Stimulated activated CD8-positive, alpha-beta memory T cell treated with anti-CD3 and anti-CD28 coated beads, Interleukin-15, amount 100 ng/mL, for 24 hours (primary cell): ENCODE results near the gene MAP3K14.
"Not testable (repeated sequence)": the region's sequence is repeated elsewhere in the genome, so short reads cannot be mapped to it uniquely, and the experiment has no call there.

Experiments used
- DNase-seq: peaks from one replicate; pipeline ENCODE4 v3.0.0-alpha.2; 2020; ENCODE audit warnings: low read depth

Gene MAP3K14

DNA sequence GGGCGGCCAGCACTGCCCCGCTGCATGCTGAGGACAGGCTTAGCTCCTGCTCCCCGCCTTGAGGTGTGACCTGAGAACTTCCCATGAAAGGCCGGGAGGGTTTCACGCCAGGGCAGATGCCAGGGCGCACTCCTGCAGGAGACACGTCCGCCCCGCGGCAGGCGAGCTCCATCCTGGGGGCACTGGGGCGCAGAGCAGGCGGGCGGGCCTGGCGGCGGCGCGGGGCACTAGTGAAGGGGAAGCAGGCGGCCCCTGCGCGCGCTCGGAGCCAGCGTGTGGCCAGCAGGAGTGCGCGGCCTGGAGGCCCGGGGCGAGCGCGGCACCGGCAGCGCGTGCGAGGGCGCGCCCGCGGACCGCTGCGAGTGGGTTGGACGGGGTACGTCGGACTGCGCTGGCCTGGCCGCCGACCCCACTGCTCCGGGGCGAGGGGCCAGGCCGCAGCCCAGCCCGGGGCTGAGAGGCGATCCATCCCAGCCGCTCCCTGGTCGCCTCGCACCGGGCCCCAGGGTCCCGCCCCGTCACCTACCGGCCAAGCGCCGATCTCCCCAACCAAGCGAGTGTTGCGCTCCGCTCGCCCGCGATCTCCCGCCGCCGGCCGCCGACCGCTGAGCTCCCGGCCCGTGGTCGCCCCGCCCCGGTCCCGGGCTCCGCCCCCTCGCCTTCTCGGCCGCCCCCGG lies at the start of gene MAP3K14:
MAP3K14 (minus strand) TSS at position 587 of the 677 bp plus-strand sequence. CDS start 26,275 bp downstream, outside the sequence.
- DNase-seq: peak; percentile 31

DNA sequence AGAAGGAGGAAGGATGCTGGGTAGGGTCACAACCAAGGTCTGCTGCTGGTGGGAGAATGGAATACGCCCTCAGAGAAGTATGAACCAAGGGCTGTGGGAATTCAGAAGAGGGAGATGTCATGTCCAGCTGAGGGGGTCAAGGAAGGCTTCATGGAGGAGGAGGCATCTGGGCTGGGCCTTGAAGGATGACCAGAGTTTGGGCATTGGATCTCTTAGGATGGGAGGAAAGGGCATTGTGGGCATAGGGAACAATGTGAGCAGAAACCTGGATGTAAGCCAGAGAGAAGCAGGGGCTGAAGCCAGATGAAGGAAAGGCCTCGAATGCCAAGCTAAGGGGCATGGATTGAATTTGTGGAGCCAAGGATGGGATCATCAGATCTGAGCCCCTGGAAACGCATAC lies 49.2 kb upstream of the MAP3K14 start:
- DNase-seq: no peak

DNA sequence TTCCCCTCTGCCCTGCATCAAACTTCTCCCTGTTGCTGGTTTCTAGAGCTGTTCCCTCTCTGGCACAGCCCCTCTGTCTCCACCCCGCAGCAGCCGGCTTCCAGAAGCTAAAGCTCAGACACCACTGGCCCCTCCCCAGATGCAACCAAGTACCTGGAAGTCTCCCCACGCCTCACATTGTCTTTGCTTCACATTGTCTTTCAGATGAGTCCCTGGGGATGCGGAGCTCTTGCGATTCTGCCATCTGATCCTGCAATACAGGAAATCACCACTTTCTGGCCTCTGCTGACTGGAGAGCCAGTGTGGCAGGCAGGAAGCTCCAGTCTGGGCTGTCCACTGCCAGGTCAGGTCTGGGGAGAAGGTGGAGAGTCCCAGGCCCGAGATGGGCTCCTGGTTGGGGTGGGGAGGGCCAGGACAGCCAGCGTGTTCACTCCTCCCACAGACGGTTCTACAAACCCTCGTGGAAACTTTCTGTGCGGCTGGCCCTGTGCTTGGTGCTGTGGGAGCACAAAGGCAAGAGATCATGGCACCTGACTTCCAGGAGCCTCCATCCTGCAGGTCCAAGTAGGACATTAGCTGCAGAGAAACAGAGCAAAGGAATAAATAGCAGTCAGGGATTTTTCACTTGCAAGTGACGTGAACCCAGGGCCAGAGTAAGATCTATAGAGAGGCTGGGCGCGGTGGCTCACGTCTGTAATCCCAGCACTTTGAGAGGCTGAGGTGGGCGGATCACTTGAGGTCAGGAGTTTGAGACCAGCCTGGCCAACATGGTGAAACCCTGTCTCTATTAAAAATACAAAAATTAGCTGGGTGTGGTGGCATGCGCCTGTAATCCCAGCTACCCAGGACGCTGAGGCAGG lies 47.9 kb upstream of the MAP3K14 start:
- DNase-seq: no peak

DNA sequence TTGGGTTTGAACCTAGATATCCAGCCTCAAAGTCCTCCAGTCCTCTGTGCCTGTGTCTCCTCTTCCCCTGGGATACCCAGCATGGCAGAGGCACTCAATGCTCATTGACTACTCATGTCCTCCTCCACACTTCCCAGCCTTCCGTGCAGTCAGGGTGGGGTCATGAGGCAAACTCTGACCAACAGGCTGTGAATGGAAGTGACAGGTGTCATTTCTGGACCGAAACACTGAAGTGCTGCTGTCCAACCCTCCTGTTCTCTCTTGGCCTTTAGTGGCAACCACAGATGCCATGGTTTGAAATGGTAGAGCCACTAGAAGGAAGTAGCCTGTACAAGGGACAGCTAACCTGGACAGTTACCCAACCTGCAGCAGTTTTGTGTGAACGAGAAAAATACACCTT lies 46.7 kb upstream of the MAP3K14 start:
- DNase-seq: no peak

DNA sequence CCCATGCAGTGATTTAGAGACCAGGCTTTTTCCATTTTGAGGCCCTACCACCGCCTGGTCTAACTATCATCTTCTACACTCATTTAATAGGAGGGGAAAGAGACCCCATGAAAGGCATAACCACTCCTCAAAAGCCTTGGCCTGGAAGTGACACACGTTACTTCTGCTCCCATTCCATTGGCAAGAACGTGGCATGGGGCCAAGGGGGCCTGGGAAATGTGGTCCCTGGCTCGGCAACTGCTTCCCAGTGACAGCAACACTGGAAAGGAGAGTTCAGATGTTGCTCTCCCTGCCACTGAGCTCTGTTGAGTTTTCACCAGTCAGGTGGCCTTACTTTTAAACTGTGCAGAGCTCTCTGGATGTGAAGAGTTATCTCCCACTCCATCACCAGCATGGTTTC lies 45.2 kb upstream of the MAP3K14 start:
- no peak for DNase-seq

DNA sequence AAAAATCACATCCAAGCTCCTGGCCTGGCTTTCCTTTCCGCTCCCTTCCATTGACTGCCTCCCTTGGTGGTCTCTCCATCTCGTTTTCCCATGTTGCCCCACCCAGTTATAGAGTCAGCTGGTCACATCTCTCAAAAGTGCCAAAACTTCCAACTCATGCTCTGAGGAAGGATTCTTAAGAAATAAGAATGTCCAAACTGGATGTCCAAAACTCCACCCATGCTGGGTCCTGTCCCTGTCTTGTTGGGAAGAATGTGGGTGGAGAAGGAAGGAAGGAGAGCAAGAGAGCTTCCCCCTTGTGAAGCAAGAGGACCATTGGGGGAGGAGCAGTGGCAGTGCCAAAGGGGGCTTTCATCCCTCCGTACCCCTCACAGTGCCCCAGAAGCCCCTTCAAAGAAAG lies 44.6 kb upstream of the MAP3K14 start:
- DNase-seq: no peak

DNA sequence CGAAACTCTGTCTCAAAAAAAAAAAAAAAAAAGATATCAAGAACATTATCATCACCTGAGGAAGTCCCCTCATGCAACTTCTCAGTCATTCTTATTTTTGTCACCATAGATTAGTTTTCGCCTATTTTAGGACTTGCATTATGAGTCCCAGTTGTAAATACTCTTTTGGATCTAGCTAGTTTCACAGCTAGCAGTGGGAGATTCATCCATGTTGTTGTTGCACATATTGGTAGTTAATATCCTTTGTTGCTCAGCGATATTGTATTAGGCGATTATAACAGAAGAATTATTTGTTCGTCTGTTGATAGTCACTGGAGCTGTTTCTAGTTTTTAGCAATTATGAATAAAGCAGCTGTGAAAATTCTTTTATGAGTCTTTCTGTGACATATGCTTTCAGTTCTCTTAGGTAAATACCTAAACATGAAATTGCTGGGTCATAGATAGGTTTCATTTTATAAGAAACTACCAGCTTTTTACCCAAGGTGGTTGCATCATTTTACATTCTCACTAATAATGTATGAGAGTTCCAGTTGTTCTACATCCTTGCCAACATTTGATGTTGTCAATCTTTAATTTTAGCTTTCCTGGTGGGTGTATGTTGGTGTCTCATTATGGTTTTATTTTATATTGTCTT lies 40.7 kb upstream of the MAP3K14 start:
- DNase-seq: no peak

DNA sequence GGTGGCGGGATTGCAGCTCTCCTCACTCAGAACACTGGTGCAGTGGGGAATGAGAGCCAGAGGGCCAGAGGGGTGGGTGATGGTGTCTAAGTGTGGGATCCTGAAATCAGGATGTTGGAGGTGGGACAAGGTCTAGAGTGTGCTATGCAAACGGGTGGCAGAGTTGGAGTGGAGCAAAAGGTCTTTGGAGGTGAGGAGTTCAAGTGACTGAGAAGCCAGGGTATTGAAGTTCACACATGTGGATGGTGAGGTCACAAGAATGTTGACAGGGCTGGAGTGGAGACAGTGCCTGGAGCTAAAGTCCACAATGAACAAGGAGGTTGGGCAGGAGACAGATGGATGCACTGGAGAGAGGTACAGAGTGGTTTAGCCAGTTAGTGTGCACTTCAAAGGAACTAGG lies 38.3 kb upstream of the MAP3K14 start:
- DNase-seq: no peak

DNA sequence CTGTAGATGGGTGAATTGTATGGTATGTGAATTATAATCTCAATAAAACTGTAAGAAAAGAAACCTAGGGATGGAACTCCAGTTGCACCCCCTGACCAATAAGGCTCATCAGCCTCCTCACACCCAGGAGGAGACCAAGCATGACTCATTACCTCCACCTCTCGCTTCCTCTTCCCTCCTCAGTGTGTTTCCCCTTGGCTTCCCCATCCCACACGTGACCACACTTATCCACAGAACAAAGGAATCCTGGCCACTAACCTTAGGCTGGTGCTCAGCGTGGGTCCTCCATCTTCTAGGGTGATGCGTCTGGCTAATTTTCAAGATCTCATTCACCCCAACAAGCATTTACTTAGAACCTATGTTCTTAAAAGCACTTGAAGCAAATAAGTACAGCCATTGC lies 36.2 kb upstream of the MAP3K14 start:
- DNase-seq: no peak

DNA sequence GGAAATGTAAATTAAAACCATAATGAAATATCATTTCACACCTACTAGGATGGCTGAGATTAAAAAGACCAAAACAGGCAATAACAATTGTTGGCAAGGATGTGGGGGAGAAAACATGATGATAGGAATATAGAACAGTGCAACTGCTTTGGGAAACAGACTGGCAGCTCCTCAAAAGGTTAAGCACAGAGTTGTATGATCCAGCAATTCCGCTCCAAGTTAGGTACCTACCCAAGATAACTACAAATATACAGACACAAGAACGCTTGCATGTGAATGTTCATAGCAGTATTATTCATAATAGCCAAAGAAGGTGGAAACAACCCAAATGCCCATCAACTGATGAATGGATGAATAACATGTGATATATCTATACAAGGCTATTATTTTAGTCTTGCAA lies 35.0 kb upstream of the MAP3K14 start:
- DNase-seq: no peak

DNA sequence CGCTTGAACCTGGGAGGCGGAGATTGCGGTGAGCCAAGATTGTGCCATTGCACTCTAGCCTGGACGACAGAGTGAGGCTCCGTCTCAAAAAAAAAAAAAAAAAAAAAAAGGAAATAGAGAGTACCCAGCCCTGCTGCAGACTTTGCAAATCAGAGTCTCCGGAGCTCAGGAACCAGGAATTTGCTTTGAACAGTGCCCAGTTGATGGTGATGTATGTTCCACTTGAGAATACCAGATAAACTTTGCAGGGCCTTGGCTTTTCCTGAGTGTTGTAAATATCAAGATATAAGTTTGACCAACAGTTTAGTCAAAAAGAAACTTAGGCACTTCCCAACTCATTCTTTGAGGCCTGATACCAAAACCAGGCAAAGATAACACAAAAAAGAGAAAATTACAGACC lies 30.6 kb upstream of the MAP3K14 start:
- DNase-seq: no peak

DNA sequence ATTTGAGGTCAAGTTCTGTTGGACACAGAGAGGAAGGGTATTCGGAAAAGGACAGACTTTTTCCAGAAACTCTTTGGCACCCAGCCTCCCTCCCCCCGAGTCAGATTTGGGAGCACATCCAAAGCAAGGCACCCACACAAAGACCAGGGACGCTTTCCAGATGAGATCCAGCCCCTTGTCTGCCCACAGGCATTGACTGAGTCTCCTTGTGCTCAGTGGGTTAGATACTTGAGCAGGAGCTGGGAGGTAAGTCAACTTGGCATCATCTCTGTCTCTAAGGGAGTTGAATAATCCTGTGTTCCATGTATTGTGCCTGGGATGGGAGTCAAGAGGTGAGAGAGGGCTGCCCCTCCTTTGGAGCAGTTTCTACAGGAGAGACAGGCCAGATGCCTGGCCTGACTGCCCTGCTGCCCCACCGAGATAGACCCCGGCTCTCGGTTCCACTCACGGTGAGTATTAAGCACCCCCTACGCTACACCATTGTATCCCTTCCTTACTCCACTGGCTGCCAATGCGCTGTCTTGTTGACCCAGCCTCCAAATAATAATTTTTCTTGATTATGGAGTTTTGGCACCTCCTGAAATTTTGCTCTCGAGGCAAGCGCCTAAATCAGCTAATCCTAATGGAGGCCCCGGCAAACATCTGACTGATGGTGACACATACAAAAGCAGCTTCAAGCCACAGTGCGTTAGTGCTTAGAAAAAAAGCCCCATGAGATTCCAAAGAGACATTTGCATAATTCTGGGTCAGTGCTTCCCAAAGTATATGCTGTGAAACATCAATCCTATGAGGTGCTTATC lies 29.6 kb upstream of the MAP3K14 start:
- DNase-seq: no peak

DNA sequence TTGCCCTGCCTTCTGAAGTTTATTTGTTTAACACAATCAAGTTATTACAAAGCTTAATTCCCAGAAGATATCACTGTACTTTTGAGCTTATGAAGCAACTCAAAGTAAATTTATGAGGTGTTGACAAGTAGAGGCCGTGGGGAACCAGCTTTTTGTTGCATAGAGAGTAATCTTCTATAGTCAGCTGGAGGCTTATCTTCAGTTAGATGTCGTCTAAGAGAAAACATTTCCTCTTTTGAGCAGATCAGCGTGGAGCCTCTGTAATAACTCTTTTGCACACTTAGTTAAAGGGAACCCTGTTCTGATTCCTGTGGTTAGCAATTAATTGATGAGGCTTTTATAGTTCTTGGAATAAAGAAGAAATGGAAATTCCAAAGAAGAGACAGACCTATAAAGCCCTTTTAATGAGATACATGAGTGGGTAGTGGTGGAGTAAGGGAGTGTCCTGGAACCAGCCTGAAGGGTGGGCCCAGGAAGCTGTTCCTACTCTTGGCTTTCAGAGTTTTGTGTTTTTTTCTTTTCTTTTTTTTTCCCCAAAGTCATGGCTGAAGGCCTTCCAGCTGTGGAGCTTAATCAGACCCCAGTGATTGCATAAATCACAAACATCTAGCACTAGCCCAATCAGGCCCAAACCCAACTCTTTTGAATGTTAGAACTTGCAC lies 28.9 kb upstream of the MAP3K14 start:
- DNase-seq: no peak

DNA sequence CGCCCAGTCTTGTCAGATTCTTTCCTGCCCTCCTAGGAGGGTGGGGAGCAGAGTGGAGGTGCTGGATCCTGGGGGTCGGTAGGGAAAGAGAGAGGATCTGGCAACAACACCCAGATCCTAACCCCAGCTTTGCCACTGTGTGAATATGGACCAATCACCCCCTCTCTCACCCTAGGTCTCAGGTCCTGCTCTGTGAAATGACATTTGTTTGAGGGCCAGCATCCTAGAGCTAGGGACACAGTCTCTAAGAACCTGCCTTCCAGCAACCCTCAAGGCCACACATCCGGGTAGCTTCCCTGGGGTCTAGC lies 28.4 kb upstream of the MAP3K14 start:
- DNase-seq: no peak

DNA sequence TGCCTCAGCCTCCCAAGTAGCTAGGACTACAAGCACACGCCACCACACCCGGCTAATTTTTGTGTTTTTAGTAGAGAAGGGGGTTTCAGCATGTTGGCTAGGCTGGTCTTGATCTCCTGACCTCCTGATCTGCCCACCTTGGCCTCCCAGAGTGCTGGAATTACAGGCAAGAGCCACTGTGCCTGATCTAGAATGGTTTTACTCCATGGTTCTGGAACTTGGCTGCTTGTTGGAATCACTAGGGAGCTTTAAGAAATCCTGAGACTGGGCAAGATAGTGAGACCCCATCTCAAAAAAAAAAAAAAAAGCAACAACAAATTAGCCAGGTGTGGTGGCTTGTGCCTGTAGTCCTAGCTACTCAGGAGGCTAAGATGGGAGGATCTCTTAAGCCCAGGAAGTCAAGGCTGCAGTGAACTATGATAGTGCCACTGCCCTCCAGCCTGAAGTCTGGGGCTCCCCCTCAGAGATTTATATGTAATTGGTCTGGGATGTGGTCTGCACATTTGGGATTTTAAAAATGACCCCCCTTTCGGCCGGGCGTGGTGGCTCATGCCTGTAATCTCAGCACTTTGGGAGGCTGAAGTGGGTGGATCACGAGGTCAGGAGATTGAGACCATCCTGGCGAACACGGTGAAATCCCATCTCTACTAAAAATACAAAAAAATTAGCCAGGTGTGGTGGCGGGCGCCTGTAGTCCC lies 27.3 kb upstream of the MAP3K14 start:
- not testable (repeated sequence) for DNase-seq

DNA sequence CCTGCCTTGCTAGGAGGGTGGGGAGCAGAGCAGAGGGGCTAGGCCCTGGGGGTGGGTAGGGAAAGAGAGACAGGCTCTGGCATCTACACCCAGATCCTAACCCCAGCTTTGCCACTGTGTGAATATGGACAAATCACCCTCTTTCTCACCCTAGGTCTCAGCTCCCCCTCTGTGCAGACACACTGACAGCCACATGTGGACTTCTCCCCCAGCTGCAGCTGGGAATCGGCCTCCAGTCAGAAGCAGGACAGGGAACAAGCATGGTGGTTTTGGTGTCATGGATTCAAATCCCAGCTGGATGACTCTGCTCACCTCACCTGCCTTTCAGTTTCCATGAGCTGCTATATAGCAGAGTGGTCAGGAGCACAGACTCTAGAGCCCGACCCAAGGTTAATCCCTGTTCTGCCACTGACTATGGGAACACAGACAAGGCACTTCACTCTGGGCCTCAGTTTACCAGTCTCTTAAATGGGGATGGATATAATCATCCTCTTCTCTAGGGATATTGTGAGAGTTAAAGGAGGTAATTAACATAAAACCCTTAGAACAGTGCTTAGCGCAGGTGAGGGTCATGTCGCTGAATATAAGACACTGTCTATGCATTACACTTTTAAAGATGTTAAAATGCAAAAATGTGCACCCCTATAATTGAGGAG lies 26.2 kb upstream of the MAP3K14 start:
- DNase-seq: no peak

DNA sequence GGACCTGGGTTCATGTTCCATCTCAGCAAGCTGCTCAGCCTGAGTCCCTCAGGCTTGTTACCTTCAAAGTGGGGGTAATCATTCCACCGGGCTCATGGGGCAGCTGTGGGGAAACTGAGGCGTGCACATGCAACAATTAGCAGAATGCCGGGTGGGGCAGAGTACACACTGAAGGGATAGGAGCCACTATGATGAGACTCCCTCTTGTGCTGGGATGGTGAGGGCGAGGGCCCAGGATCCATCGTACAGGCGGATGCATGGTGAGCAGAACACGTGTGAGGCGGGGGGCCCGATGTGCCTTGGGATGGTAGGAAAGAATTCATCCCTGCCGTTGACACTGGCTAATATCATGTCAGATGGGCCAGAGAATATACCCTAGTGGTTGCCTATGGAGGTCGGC lies 25.5 kb upstream of the MAP3K14 start:
- no peak for DNase-seq

DNA sequence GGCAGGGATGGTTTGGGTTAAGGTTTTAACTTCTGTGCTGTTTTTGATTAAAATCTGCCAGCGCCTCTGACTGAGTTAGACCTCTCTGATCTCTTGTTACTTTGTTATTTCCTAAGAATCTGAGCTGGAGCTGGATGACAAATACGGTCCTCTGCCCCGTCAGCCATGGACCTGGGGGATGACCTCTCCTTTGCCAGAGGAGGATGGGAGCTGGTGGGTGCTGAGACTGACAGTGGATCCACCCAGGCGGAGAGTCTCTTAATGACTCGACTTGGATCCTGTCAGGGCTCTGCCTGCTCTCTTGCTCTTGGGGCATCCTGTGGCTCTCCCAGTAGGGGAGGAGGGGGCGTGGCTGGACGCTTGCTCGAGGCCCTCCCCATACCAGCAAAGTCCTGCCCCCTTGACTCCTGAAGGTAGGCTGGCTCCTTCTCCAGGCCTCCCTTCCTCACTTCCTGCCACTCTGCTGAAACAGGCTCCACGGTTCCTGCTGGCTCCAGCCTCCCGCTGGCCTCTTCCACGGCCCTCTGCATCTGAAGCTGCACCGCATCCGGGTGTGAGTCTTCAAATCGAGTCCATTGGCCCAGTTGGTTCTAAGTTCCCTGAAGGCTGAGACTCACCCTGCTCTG lies 24.8 kb upstream of the MAP3K14 start:
- no peak for DNase-seq

DNA sequence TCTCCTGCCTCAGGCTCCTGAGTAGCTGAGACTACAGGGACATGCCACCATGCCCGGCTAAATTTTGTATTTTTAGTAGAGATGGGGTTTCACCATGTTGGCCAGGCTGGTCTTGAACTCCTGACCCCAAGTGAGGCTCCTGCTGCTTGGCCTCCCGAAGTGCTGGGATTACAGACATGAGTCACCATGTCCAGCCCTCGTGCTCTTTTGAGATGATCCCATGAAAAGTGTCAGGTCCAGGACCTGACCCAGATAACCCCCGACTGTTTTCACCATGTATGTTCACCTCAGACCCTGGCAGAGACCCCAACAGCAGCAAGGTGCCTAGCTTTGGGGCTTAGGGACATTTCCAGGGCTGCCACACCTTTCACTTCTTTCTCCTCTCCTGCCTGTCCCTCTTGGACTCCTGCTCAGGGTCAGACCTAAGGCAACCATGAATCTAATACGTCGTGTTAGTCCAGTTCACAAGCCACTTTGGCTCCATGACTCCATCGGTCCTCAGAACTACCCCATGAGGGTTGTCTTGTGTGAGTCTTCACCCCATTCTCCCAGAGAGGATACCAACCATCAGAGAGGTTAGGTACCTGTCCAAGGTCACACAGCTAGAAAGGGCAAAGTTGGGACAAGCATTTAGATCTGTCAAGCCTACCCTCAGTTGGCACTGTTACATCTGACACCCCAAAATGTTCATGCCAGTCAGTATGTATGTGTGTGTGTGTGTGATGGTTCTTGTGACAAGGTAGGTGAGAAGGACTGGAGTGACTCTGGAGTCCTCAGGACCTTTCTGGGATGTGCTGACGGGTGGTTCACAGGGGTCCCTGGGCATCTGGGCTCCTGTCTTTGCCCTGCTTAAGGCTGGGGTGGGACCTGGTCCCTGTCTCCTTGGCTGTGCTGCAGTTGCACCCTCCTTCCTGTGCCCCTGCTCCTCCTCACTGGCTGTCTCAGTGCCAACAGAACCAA lies 23.1 kb upstream of the MAP3K14 start:
- DNase-seq: no peak
